Measurements from ENCODE around the gene ZNF433.
"Not testable (repeated sequence)": the region's sequence is repeated elsewhere in the genome, so short reads cannot be mapped to it uniquely, and the experiment has no call there.

The ZNF433 gene

DNA sequence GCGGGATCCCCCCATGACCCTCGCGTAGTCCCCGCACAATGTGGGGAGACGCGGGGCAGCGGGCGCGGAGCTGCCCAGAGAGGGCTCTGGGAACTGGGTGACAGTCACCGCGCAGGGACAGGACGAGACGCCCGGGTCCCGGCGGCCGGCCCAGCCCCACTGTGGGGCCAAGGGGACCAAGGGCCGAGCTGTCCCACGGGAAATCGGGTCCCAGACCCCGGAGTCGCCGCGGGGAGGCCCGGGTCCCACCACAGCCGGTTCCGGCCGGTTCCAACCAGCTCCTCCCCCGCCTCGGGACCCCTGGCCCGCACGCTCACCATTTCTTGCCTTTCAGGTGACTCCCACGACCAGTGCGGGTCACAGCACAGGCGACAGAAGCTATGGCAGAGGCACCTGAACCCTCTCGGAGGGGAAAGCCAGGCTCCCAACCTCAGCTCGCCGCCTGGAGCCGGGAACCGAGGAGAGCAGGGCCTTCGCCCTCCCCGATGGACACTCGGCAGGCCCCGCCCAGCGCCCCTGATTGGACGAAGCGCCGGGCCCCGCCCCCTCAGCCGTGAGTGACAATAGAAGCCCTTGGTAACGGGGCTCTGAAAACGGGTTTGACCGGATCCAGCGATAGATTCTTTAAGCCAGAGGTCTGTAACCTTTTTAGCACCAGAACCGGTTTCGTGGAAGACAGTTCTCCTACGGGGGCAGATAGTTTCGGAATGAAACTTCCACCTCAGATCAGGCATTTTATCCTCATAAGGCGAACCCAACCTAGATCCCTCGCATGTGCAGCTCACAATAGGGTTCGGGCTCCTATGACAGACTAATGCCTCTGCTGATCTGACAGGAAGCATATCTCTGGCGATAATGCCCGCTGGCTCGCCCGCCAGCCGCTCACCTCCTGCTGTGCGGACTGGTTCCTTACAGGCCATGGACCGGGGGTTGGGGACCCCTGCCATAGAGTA is at the start of gene ZNF433:
ZNF433 (minus strand) TSS at position 460 of the 953 bp plus-strand sequence; CDS start at position 320, 140 bp downstream.
- peak; percentile 90 to 93 for DNase-seq

DNA sequence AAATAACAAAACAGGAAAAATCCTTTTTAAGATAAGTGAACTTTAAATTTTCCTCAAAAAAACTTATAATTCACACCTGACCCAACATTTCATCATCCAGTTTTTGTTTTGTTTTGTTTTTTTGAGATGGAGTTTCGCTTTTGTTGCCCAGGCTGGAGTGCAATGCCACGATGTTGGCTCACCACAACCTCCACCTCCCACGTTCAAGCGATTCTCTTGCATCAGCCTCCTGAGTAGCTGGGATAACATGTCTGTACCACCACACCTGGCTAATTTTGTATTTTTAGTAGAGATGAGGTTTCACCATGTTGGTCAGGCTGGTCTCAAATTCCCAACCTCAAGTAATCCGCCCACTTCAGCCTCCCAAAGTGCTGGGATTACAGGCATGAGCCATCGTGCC is 47.9 kb upstream of the ZNF433 start:
- not testable (repeated sequence) for DNase-seq

- DNase-seq: no peak
These were observed 41.9 kb upstream of the ZNF433 start for GRCh38 chr19:12077375-12077774.

DNA sequence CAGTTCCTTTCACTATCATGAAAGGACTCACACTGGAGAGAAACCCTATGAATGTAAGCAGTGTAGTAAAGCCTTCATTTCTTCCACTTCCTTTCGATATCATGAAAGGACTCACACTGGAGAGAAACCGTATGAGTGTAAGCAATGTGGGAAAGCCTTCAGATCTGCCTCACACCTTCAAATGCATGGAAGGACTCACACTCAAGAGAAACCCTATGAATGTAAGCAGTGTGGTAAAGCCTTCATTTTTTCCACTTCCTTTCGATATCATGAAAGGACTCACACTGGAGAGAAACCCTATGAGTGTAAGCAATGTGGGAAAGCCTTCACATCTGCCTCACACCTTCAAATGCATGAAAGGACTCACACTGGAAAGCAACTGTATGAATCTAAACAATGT is 40.9 kb upstream of the ZNF433 start:
- not testable (repeated sequence) for DNase-seq

- no peak for DNase-seq
These were observed 40.2 kb upstream of the ZNF433 start for GRCh38 chr19:12075538-12076139.

DNA sequence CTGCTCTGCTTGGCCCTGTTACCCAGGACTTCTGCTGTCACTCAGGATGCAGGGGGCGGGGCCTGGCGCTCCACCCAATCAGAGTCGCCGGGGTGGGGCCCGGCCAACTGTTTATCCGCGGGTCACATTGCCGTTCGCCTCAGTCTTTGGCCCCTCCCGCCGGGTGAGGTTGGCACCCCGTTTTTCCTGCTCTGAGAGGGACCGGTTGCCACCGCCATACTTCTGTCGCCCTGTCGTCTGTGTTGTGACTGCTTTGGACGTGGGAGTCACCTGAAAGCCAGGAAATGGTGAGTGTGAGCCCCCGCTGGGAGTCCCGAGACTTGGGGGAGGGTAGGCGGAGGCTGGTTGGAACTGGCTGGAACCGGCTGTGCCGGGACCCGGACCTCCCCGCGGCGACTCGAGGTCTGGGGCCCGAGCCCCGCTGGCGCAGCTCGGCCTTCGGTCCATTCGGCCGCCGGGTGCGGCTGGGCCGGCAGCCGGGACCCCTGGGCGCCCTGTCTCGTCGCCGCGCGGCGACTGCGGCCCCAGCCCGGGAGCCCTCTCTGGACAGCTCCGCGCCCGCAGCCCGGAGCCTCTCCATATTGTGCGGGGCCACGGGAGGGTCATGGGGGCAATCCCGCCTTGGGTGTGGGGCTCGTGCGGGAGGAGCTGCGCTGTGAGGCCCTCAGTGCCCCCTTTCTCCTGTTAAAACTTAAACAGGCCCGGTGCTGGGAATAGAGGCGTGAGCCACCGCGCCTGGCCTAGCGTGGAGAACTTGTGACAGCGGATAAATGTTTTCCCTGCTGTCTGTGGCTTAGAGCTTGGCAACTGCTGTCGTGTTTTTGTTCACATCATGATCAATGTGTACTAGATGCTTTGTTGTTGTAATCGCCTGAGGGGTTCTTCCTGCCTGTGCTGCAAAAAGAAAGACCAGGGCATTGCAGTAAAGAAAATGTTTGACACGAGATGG is 29.4 kb upstream of the ZNF433 start, which contains the start of gene ZNF844:
ZNF844 (plus strand) TSS at position 142 of the 949 bp plus-strand sequence; CDS start at position 285, 143 bp downstream.
- no peak for DNase-seq

DNA sequence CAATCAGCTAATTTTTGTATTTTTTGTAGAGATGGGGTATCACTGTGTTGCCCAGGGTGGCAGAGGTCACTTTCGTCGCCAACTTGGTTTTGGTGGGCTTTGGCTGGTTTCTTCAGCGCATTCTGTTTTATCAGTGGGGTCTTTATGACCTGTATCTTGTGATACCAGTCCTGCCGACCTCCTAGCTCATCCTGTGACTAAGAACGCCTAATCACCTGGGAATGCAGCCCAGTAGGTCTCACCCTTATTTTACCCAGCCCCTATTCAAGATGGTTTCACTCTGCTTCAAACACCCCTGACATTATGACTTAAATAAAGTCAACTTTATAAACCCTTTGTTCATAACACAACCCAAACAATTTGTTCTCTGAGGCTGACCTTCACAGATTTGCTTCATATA is 20.3 kb upstream of the ZNF433 start:
- no peak for DNase-seq

GRCh38 chr19:12052497-12053169 is 17.2 kb upstream of the ZNF433 start, which contains the start of gene ZNF878:
ZNF878 (minus strand) TSS chr19:12052961; CDS start chr19:12052801, 160 bp downstream.
- peak; percentile 95 to 96 for DNase-seq

DNA sequence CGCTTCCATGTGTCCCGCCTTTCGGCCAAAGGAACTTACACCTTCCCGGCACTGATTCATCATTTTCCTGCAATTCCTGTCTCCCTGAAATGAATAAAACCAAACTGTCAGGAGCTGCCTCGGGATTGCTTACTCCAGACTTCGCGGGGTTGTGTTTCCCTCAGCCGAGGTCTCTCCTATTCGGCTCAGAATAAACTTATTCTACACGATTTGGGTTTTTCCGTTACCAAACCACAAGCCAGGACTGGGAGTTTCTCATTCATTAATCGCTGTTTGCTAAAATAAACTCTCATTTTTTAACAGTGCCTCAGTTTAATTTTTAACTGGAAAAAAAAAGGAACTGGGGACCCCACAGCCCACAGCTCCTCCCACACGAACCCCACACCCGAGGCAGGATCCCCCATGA is 16.6 kb upstream of the ZNF433 start:
- DNase-seq: peak in 1 of 2 experiments; percentile 12

DNA sequence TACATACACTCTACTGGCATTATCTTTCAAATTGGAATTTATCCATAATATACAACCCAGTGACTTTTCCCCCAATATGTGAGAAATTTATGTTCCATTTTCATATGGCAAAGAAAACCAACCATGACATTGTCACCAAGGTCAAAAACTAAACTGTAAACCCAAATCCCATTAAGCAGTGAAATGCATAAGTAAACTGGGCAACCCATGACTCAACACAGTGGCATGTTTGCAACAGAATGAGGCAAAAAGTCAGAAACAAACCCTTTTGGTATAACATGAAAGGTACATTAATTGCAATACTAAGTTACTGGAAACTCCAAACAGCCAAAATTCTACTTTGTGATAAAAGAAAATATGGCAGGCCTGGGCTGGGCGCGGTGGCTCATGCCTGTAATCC is 12.4 kb upstream of the ZNF433 start:
- DNase-seq: no peak

DNA sequence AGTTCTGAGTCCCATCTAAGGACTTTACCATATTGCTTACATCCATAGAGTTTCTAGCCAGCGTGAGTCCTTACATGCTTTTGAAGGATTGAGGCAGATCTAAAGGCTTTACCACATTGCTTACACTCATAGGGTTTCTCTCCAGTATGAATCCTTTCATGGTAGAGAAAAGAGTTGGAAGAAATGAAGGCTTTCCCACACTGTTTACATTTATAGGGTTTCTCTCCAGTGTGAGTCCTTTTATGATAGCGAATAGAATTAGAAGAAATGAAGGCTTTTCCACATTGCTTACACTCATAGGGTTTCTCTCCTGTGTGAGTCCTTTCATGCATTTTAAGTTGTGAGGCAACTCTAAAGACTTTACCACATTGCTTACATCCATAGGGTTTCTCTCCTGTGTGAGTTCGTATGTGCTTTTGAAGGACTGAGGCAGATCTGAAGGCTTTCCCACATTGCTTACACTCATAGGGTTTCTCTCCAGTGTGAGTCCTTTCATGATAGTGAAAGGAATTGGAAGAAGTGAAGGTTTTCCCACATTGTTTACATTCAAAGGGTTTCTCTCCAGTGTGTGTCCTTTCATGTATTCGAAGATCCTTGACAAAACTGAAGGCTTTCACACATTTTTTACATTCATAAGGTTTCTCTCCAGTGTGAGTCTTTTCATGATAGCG is 8.4 kb upstream of the ZNF433 start:
- no peak for DNase-seq

- DNase-seq: no peak
These were observed 7.4 kb upstream of the ZNF433 start for GRCh38 chr19:12042893-12043292.

DNA sequence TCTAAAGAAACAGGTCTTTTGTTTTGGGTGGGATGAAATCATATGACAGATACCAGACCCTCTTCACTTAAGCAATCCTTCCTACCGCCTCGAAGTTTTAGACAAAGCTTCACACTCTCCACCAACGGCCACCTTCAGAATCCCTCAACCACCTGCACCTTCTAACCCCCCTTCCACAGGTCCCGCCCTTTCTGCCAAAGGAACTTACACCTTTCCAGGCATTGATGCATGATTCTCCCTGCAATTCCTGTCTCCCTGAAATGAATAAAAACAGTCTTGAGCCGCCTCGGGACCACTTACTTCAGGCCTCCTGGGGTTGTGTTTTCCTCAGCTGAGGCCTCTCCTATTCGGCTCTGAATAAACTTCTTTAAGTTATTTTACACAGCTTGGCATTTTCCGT is 859 bp downstream of the ZNF433 start:
- no peak for DNase-seq

DNA sequence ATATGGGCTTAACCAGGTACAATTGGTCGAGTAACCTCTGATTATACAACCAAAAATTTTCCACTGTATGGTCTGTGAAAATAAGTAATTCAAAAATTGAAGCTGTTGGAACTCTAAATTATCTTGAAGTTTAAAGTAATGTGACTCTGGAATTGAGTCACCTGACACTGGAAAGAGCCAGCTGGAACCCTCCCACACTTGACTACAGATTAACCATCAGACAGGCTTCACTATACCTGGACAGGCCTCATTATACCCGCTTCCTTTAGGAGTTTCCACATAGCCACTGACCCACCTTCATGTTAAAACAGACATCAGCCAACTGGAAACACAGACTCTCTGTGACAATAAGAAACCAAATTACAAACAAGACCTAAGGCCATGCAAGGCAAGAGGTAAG is 1.3 kb downstream of the ZNF433 start:
- DNase-seq: no peak

DNA sequence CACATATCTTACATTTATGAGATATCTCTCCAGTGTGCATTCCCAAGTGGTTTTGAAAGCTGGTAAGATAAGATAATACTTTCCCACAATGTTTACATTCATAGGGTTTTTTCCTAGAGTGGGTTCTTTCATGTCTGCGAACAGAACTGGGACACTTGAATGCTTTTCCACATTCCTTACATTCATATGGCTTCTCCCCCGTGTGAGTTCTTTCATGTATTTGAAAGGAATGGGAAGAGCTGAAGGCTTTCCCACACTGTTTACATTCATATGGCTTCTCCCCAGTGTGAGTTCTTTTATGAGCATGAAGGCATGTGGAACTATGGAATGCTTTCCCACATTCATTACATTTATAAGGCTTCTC is 19.7 kb downstream of the ZNF433 start:
- DNase-seq: no peak

- no peak for DNase-seq
These were observed 20.3 kb downstream of the ZNF433 start for GRCh38 chr19:12015015-12015752.

GRCh38 chr19:12000152-12000981 is 35.1 kb downstream of the ZNF433 start:
- DNase-seq: no peak

- DNase-seq: no peak
These were observed 40.3 kb downstream of the ZNF433 start for GRCh38 chr19:11995174-11995573.

DNA sequence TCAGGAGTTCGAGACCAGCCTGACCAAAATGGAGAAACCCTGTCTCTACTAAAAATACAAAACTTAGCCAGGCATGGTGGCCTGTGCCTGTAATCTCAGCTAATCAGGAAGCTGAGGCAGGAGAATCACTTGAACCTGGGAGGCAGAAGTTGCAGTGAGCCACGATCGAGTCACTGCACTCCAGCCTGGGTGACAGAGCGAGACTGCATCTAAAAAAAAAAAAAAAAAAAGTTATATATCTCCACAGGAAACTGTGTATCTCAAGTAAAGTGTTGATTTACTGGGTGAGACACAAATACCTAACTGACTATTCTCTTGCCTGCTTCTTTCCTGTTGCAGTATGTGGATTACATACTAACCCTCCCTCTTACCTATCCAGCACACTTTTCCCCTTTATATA is 43.6 kb downstream of the ZNF433 start:
- DNase-seq: not testable (repeated sequence)

- DNase-seq: no peak
These were observed 46.4 kb downstream of the ZNF433 start for GRCh38 chr19:11989112-11989456.

Data from SHP77 (cell line).